ENCODE measurements around the gene LRMDA. TPM values are rescaled to one million over a fixed set of nuclear protein-coding genes. Genes with fewer than 3 reads are reported as not detected.

LRMDA gene
- total RNA-seq, 4 donors from 2014 or later = 7.3 to 20.1 (median 8.4) TPM

DNA sequence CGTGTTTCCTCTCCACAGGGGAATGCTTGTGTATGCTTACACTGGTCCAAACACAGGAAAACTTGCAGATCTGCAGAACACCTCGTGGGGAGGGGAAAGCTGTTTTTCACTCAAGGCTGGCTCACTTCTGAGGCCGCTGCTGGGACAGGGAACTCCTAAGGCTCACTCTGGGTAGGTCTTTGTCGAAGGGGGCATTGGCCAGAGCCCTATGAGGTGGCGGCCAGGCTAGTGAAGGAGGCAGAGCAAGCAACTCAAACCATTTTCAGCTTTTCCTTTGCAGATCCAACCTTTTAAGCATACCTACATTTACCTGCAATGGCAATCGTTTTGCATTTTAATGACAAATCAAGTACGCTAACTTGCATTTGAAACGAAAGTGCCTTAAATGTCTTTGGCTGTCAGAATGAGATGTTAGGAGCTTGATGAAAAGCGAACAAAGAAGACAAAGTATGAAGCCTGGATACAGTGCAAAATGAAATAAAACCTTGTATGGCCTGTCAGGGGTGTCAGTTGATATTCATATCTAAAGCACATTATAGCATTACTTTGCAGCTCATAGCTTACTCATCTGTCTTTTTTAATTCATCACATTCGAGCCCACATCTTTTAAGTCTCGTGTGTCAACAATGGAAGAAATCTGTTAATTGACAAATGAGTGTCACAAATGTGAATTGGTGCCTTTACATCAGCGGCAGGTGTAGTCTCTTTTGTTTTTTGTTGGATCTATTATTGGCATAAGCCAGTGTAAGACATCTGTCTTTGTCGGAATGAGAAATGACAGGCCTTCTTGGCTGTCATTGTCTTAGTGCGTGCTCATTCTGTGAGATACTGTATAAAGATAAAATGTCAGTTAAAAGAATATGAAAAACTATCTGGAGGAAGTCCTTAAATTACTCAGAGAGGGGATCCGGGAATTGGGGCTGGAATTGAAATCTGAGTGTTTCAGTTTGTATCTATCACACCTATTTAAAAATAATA, 30.5 kb downstream of the LRMDA start:
- Histone ChIP-seq H3K27ac (no peak overlapping the region), H3K36me3 (no peaks in the 10 kb centered on the region), H3K4me3 (no peak overlapping the region), H3K9me3 (no peaks in the 10 kb centered on the region), H3K4me1 (peaks cover 0 to 12% (median 0%) of the 10 kb centered on the region in 3 donors), H3K27me3 (no peaks in the 10 kb centered on the region)
- 69 to 80% methylated on average over 9 to 14 of the region's 15 CpGs for WGBS, 2 donors (ENCODE audit: low coverage in 1 of 2)
- no peak for TF ChIP-seq POLR2A (IDR thresholded peaks at IDR 0.05)
- no peak for TF ChIP-seq POLR2AphosphoS5 (IDR thresholded peaks at IDR 0.05)
- no peak for TF ChIP-seq EP300 (IDR thresholded peaks at IDR 0.05)
- no peak for TF ChIP-seq CTCF (IDR thresholded peaks at IDR 0.05)
- ATAC-seq = no peak

- H3K4me1 ChIP-seq = peaks cover 0 to 13% (median 0%) of the 10 kb centered on the region in 3 donors
- no peak overlapping the region for H3K27ac ChIP-seq
- TF ChIP-seq POLR2AphosphoS5 (IDR thresholded peaks at IDR 0.05) (no peak), EP300 (IDR thresholded peaks at IDR 0.05) (no peak), POLR2A (IDR thresholded peaks at IDR 0.05) (no peak), CTCF (IDR thresholded peaks at IDR 0.05) (no peak)
- H3K36me3 ChIP-seq = no peaks in the 10 kb centered on the region
- 70 to 87% methylated on average over 1 to 7 of the region's 9 CpGs for WGBS, 2 donors (ENCODE audit: low coverage in 1 of 2)
- H3K9me3 ChIP-seq = no peaks in the 10 kb centered on the region
- no peak overlapping the region for H3K4me3 ChIP-seq
- H3K27me3 ChIP-seq = no peaks in the 10 kb centered on the region
- no peak for ATAC-seq
Measured at GRCh38 chr10:75462865-75463264, 31.4 kb downstream of the LRMDA start.

GRCh38 chr10:75464478-75465449, 33.3 kb downstream of the LRMDA start:
- no peaks in the 10 kb centered on the region for H3K9me3 ChIP-seq
- no peak for ATAC-seq
- TF ChIP-seq POLR2A (IDR thresholded peaks at IDR 0.05) (no peak), EP300 (IDR thresholded peaks at IDR 0.05) (no peak), CTCF (IDR thresholded peaks at IDR 0.05) (no peak), POLR2AphosphoS5 (IDR thresholded peaks at IDR 0.05) (no peak)
- WGBS, 2 donors (ENCODE audit: low coverage in 1 of 2) = 59 to 71% methylated on average over 8 to 10 of the region's 10 CpGs
- H3K27ac ChIP-seq = no peak overlapping the region
- no peak overlapping the region for H3K4me3 ChIP-seq
- peaks cover 5 to 32% (median 12%) of the 10 kb centered on the region in 3 donors for H3K4me1 ChIP-seq
- H3K27me3 ChIP-seq = no peaks in the 10 kb centered on the region
- no peaks in the 10 kb centered on the region for H3K36me3 ChIP-seq

DNA sequence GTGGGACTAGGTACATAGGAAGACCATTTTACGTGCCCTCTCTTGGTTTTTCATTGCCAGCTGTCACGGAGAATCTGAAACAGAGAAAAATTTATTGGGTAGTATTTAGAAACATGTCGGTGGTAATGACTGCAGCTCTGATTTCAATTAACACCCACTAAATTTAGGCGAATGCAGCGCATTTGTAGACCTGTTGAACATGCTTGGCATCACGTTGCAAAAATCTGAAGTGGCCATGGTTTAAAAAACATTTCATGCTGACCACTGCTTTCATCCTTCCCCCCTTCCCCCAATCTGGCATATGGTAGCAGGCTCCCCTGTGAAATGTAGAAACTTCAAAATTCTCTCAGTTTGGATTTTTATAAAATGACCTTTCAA, 34.0 kb downstream of the LRMDA start:
- Histone ChIP-seq H3K4me3 (no peak overlapping the region), H3K4me1 (peaks cover 5 to 38% (median 19%) of the 10 kb centered on the region in 3 donors), H3K27me3 (no peaks in the 10 kb centered on the region), H3K27ac (no peak overlapping the region), H3K36me3 (no peaks in the 10 kb centered on the region), H3K9me3 (no peaks in the 10 kb centered on the region)
- ATAC-seq = no peak
- 81 to 97% methylated on average over 6 of the region's 6 CpGs for WGBS, 2 donors (ENCODE audit: low coverage in 1 of 2)
- TF ChIP-seq POLR2A (IDR thresholded peaks at IDR 0.05) (no peak), EP300 (IDR thresholded peaks at IDR 0.05) (no peak), CTCF (IDR thresholded peaks at IDR 0.05) (no peak), POLR2AphosphoS5 (IDR thresholded peaks at IDR 0.05) (no peak)
